MM.1S (cell line): Measurements from ENCODE around the gene RPH3AL.

Experiments used
- DNase-seq: peaks from one replicate; pipeline ENCODE4 v3.0.0-alpha.2; 2015
- H2AFZ ChIP-seq: fragments of 300-600 bp; sonication (generic); 2 replicates; pipeline ENCODE4 v1.6.0; 2016; ENCODE audit warnings: antibody characterized with exemption, low read length
- H3F3A ChIP-seq: fragments of 300-600 bp; sonication (generic); 2 replicates; pipeline ENCODE4 v1.6.1; 2016; ENCODE audit warnings: mild to moderate bottlenecking, antibody characterized with exemption, low read length, moderate library complexity, mixed read lengths; ENCODE audit not compliant: insufficient read depth
- H3K27ac ChIP-seq: fragments of 300-600 bp; sonication (generic); 2 replicates; pipeline ENCODE4 v1.5.1; 2016; ENCODE audit warnings: mild to moderate bottlenecking, low read length
- H3K27me3 ChIP-seq: fragments of 300-600 bp; sonication (generic); replicated peaks from 2 replicates; pipeline ENCODE4 v1.6.0; 2016; ENCODE audit warnings: low read length; ENCODE audit not compliant: insufficient read depth
- H3K36me3 ChIP-seq: fragments of 300-600 bp; sonication (generic); replicated peaks from 2 replicates; pipeline ENCODE4 v1.6.1; 2016; ENCODE audit warnings: mild to moderate bottlenecking, low read length, mixed read lengths; ENCODE audit not compliant: insufficient read depth
- H3K4me1 ChIP-seq: fragments of 300-600 bp; sonication (generic); 2 replicates; pipeline ENCODE4 v1.6.1; 2016; ENCODE audit warnings: low read length, mixed read lengths
- H3K4me2 ChIP-seq: fragments of 300-600 bp; sonication (generic); 2 replicates; pipeline ENCODE4 v1.6.0; 2016; ENCODE audit warnings: low read depth, low read length
- H3K4me3 ChIP-seq: fragments of 300-600 bp; sonication (generic); 2 replicates; pipeline ENCODE4 v1.5.1; 2016; ENCODE audit warnings: low read length, mixed read lengths
- H3K79me2 ChIP-seq: fragments of 300-600 bp; sonication (generic); 2 replicates; pipeline ENCODE4 v1.6.1; 2016; ENCODE audit warnings: mixed run types, low read length, mixed read lengths
- H3K9ac ChIP-seq: fragments of 300-600 bp; sonication (generic); 2 replicates; pipeline ENCODE4 v1.6.1; 2016; ENCODE audit warnings: low read length, mixed read lengths
- H3K9me2 ChIP-seq: fragments of 300-600 bp; sonication (generic); replicated peaks from 2 replicates; pipeline ENCODE4 v1.6.1; 2016; ENCODE audit warnings: mild to moderate bottlenecking, low read length, mixed read lengths; ENCODE audit not compliant: insufficient read depth
- H3K9me3 ChIP-seq: fragments of 300-600 bp; sonication (generic); replicated peaks from 2 replicates; pipeline ENCODE4 v1.6.1; 2016; ENCODE audit warnings: mild to moderate bottlenecking, low read length, mixed read lengths; ENCODE audit not compliant: insufficient read depth
- H4K20me1 ChIP-seq: fragments of 300-600 bp; sonication (generic); 2 replicates; pipeline ENCODE4 v1.6.1; 2016; ENCODE audit warnings: mild to moderate bottlenecking, low read length, moderate library complexity, mixed read lengths; ENCODE audit not compliant: insufficient read depth
- EZH2 ChIP-seq: fragments of 300-600 bp; sonication (generic); optimal IDR thresholded peaks from 2 replicates; pipeline ENCODE3; 2017; ENCODE audit warnings: low read depth, mild to moderate bottlenecking, antibody characterized with exemption, low read length, mixed read lengths
- EZH2phosphoT487 ChIP-seq: fragments of 300-600 bp; sonication (generic); IDR thresholded peaks from 2 replicates; pipeline ENCODE4 v1.6.1; 2018; ENCODE audit warnings: antibody characterized with exemption, low read length
- TF ChIP-seq, protein P1 (sequence below): fragments of 300-600 bp; sonication (generic); IDR thresholded peaks from 2 replicates; pipeline ENCODE4 v1.5.1; 2016; ENCODE audit warnings: antibody characterized with exemption, low read length, mixed read lengths

The RPH3AL gene

DNA sequence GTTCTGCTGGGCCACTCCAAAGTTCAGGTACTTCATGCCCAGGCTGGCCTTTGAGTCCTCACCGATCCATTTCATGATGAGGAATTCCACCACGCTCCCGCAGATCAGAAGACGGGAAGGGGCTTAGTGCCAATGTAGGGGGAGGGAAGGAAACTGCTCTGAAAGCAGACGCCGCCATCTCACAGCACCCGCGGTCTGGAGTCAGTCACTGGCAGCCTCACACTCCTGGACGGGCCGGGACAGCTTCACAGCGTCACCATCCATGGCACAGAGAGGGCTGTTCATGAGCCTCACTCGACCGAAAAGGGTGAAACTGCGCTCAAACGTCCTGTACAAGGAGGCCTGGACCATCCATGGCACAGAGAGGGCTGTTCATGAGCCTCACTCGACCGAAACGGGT, 62.0 kb downstream of the RPH3AL start:
- no peak overlapping the region for H3K4me3 ChIP-seq
- no peak overlapping the region for H3K4me2 ChIP-seq
- H2AFZ ChIP-seq: no peak overlapping the region
- no peaks in the 10 kb centered on the region for H3K36me3 ChIP-seq
- peaks cover 63% of the 10 kb centered on the region for H3K27me3 ChIP-seq
- no peaks in the 10 kb centered on the region for H4K20me1 ChIP-seq
- H3K79me2 ChIP-seq: no peaks in the 10 kb centered on the region
- no peak overlapping the region for H3K9ac ChIP-seq
- no peaks in the 10 kb centered on the region for H3F3A ChIP-seq
- no peak for DNase-seq
- no peaks in the 10 kb centered on the region for H3K4me1 ChIP-seq
- TF ChIP-seq EZH2phosphoT487: no peak
- H3K9me2 ChIP-seq: no peaks in the 10 kb centered on the region
- H3K27ac ChIP-seq: no peak overlapping the region
- no peaks in the 10 kb centered on the region for H3K9me3 ChIP-seq

DNA sequence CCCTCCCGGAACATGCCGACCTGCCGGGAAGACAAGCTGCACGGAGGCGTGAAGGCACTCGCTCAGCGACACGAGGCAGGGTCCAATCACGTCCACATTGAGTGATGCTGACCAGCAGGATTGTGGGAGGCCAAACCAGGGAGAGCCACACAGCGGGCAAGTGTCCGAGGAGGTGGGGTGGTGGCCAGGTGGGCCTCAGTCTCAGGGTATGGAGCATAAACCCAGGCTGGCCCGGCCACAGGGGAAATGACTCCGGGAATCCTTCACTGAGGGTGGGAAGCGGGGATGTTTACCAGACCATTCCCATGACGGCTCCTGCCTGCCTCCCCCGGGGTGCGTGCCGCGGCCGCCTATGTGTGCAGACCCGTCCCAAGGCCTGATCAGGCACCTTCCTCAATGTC, 62.5 kb downstream of the RPH3AL start:
- Histone ChIP-seq H3K4me1 (no peaks in the 10 kb centered on the region), H3K9me3 (no peaks in the 10 kb centered on the region), H3K4me3 (no peak overlapping the region), H3K4me2 (no peak overlapping the region), H3K9ac (no peak overlapping the region), H3K27ac (no peak overlapping the region), H3F3A (no peaks in the 10 kb centered on the region), H3K36me3 (no peaks in the 10 kb centered on the region), H4K20me1 (no peaks in the 10 kb centered on the region), H3K9me2 (no peaks in the 10 kb centered on the region), H3K27me3 (peaks cover 68% of the 10 kb centered on the region), H2AFZ (no peak overlapping the region), H3K79me2 (no peaks in the 10 kb centered on the region)
- no peak for DNase-seq
- TF ChIP-seq EZH2 (no peak), EZH2phosphoT487 (no peak)

DNA sequence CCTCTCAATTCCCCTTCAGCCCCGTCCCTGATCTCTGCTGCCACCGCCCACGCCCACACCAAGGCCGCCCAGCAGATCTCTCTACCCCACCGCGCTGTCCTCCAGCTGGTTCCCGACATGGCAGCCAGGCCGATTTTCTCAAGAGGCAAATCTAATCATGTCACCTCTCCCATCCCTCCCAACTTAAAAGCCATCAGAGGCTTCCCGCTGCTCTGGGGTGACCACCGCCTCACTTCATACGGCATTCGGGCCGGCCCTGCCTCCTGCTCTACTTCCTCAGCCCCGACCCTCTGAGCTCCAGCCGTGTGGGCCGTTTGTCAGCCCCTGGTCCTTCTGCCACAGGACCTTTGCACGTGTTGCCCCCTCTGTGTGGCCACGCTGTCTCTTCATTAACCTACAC, 63.2 kb downstream of the RPH3AL start:
- Histone ChIP-seq H3K27me3 (peaks cover 75% of the 10 kb centered on the region), H3K9me3 (no peaks in the 10 kb centered on the region), H4K20me1 (no peaks in the 10 kb centered on the region), H3K4me3 (no peak overlapping the region), H3K4me2 (no peak overlapping the region), H3K36me3 (no peaks in the 10 kb centered on the region), H3F3A (no peaks in the 10 kb centered on the region), H2AFZ (no peak overlapping the region), H3K79me2 (no peaks in the 10 kb centered on the region), H3K4me1 (no peaks in the 10 kb centered on the region), H3K9ac (no peak overlapping the region), H3K9me2 (no peaks in the 10 kb centered on the region), H3K27ac (no peak overlapping the region)
- TF ChIP-seq EZH2phosphoT487: no peak
- TF ChIP-seq, protein P1, sequence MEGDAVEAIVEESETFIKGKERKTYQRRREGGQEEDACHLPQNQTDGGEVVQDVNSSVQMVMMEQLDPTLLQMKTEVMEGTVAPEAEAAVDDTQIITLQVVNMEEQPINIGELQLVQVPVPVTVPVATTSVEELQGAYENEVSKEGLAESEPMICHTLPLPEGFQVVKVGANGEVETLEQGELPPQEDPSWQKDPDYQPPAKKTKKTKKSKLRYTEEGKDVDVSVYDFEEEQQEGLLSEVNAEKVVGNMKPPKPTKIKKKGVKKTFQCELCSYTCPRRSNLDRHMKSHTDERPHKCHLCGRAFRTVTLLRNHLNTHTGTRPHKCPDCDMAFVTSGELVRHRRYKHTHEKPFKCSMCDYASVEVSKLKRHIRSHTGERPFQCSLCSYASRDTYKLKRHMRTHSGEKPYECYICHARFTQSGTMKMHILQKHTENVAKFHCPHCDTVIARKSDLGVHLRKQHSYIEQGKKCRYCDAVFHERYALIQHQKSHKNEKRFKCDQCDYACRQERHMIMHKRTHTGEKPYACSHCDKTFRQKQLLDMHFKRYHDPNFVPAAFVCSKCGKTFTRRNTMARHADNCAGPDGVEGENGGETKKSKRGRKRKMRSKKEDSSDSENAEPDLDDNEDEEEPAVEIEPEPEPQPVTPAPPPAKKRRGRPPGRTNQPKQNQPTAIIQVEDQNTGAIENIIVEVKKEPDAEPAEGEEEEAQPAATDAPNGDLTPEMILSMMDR: no peak
- TF ChIP-seq EZH2: no peak
- no peak for DNase-seq

DNA sequence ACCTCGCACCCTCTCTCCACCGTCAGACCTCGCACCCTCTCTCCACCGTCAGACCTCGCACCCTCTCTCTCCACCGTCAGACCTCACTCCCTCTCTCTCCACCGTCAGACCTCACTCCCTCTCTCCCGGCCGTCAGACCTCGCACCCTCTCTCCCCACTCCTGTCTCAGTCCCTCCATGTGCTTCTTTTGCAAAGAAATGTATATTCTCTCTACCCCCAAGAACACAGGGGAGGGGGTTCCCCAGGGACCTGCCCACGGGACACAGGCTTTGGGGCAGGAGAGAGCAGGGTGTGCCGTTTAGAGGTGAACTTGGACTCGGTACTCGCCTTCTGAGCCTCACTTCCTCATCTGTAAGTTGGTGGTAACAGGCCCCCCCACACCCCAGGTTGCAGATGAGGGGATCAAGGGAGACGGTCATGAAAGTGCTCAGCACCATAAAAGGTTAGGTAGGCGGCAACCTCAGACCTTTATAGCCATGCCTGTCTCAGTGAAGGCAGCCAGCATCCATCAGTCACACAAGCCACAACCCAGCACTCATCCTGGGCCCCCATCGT, 63.7 kb downstream of the RPH3AL start:
- TF ChIP-seq, protein P1: no peak
- no peak for TF ChIP-seq EZH2
- TF ChIP-seq EZH2phosphoT487: no peak
- DNase-seq: no peak
- Histone ChIP-seq H2AFZ (no peak overlapping the region), H3K9me2 (no peaks in the 10 kb centered on the region), H3K4me1 (no peaks in the 10 kb centered on the region), H3K79me2 (no peaks in the 10 kb centered on the region), H3K27ac (no peak overlapping the region), H3K9me3 (no peaks in the 10 kb centered on the region), H3K4me3 (no peak overlapping the region), H4K20me1 (no peaks in the 10 kb centered on the region), H3F3A (no peaks in the 10 kb centered on the region), H3K36me3 (no peaks in the 10 kb centered on the region), H3K4me2 (no peak overlapping the region), H3K9ac (no peak overlapping the region), H3K27me3 (peaks cover 78% of the 10 kb centered on the region)
